Astrocyte (in vitro differentiated cells and primary cell): Measurements from ENCODE around the gene TBCEL. TPM values are rescaled to one million over a fixed set of nuclear protein-coding genes. Genes with fewer than 3 reads are reported as not detected.

Experiments
- DNase-seq: peaks from one replicate; pipeline ENCODE4 v3.0.0-alpha.2; 2010; ENCODE audit warnings: low read depth
- FAIRE-seq: peaks from 2 replicates; lab custom pipeline; 2011; peaks lifted over from hg19 to GRCh38; lab: Jason Lieb, UNC
- H2AFZ ChIP-seq: 2 replicates; pipeline ENCODE4 v1.6.0; 2012; ENCODE audit warnings: low read depth, low read length, inconsistent platforms
- H3K27ac ChIP-seq: 2 replicates; pipeline ENCODE4 v1.5.1; 2011; ENCODE audit warnings: low read depth, low read length, inconsistent platforms
- H3K27me3 ChIP-seq: 2 replicates; pipeline ENCODE4 v1.6.0; 2011; ENCODE audit warnings: low read length, inconsistent platforms; ENCODE audit not compliant: insufficient read depth
- H3K36me3 ChIP-seq: 2 replicates; pipeline ENCODE4 v1.5.1; 2011; ENCODE audit warnings: low read length, inconsistent platforms; ENCODE audit not compliant: insufficient read depth
- H3K4me1 ChIP-seq: 2 replicates; pipeline ENCODE4 v1.5.1; 2011; ENCODE audit warnings: low read length, inconsistent platforms; ENCODE audit not compliant: insufficient read depth
- H3K4me2 ChIP-seq: 2 replicates; pipeline ENCODE4 v1.6.0; 2012; ENCODE audit warnings: low read length, inconsistent platforms
- H3K4me3 ChIP-seq: 2 replicates; pipeline ENCODE4 v1.5.1; 2011; ENCODE audit warnings: low read depth, mild to moderate bottlenecking, low read length, inconsistent platforms; ENCODE audit not compliant: insufficient read depth
- H3K79me2 ChIP-seq: 2 replicates; pipeline ENCODE4 v1.6.0; 2012; ENCODE audit warnings: mild to moderate bottlenecking, low read length, inconsistent platforms; ENCODE audit not compliant: insufficient read depth
- H3K9ac ChIP-seq: 2 replicates; pipeline ENCODE4 v1.6.0; 2012; ENCODE audit warnings: mild to moderate bottlenecking, low read length, inconsistent platforms
- H3K9me3 ChIP-seq: 2 replicates; pipeline ENCODE4 v1.5.1; 2012; ENCODE audit warnings: low read depth, mild to moderate bottlenecking, low read length, inconsistent platforms; ENCODE audit not compliant: insufficient read depth
- H4K20me1 ChIP-seq: 2 replicates; pipeline ENCODE4 v1.6.0; 2012; ENCODE audit warnings: low read length, inconsistent platforms; ENCODE audit not compliant: insufficient read depth
- H3K27ac Mint-ChIP-seq: one replicate; pipeline ENCODE4 v1.8.0; 2021; ENCODE audit warnings: mild to moderate bottlenecking, mixed read lengths; ENCODE audit not compliant: unreplicated experiment
- H3K27me3 Mint-ChIP-seq: one replicate; pipeline ENCODE4 v1.8.0; 2021; ENCODE audit warnings: low read depth, mixed read lengths; ENCODE audit not compliant: unreplicated experiment
- H3K36me3 Mint-ChIP-seq: one replicate; pipeline ENCODE4 v1.8.0; 2021; ENCODE audit warnings: low read depth, mixed read lengths; ENCODE audit not compliant: unreplicated experiment
- H3K4me1 Mint-ChIP-seq: one replicate; pipeline ENCODE4 v1.8.0; 2021; ENCODE audit warnings: low read depth, mixed read lengths; ENCODE audit not compliant: unreplicated experiment
- H3K4me3 Mint-ChIP-seq: one replicate; pipeline ENCODE4 v1.8.0; 2021; ENCODE audit warnings: mild to moderate bottlenecking, moderate library complexity, mixed read lengths; ENCODE audit not compliant: unreplicated experiment
- H3K9me3 Mint-ChIP-seq: one replicate; pipeline ENCODE4 v1.8.0; 2021; ENCODE audit warnings: mild to moderate bottlenecking, mixed read lengths; ENCODE audit not compliant: unreplicated experiment
- EZH2 ChIP-seq: IDR thresholded peaks from 2 replicates; pipeline ENCODE4 v1.6.1; 2012; ENCODE audit warnings: mild to moderate bottlenecking, low read length, inconsistent platforms; ENCODE audit not compliant: insufficient read depth
- total RNA-seq: library from RNA; stranded (reverse); gene quantifications from 2 replicates; pipeline ENCODE4 v1.2.1, GENCODE V29; 2021
- TF ChIP-seq, protein P1 (sequence below): IDR thresholded peaks from 2 replicates; pipeline ENCODE4 v1.5.1; 2011; ENCODE audit warnings: low read depth, mild to moderate bottlenecking, inconsistent platforms, low read length, moderate library complexity; ENCODE audit not compliant: insufficient read depth

Gene TBCEL
- total RNA-seq, 1 donor from 2014 or later, result 25.9 TPM

DNA sequence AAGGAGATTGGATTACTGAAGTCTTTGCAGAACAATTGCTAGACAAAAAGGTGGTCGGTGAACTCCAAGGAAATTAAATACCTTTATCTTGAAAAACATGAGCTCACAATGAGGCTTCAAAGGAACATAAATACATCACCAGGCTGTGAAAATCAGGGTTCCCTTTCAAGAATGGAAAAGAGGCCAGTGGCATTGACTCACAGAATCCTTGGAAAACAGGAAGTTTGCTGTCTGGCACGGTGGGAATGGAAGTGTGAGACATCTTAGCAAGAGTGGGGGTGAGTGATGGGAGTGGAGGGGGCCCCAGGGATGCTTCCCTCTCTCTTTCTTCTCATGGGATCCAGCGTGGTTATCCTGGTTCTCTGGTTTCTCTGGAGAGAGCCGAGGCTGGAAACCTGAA lies 48.9 kb upstream of the TBCEL start:
- H3K4me3 ChIP-seq, result no peak overlapping the region
- H4K20me1 ChIP-seq, result no peaks in the 10 kb centered on the region
- H3K4me3 Mint-ChIP-seq, result no peak overlapping the region
- H2AFZ ChIP-seq, result no peak overlapping the region
- TF ChIP-seq, protein P1, sequence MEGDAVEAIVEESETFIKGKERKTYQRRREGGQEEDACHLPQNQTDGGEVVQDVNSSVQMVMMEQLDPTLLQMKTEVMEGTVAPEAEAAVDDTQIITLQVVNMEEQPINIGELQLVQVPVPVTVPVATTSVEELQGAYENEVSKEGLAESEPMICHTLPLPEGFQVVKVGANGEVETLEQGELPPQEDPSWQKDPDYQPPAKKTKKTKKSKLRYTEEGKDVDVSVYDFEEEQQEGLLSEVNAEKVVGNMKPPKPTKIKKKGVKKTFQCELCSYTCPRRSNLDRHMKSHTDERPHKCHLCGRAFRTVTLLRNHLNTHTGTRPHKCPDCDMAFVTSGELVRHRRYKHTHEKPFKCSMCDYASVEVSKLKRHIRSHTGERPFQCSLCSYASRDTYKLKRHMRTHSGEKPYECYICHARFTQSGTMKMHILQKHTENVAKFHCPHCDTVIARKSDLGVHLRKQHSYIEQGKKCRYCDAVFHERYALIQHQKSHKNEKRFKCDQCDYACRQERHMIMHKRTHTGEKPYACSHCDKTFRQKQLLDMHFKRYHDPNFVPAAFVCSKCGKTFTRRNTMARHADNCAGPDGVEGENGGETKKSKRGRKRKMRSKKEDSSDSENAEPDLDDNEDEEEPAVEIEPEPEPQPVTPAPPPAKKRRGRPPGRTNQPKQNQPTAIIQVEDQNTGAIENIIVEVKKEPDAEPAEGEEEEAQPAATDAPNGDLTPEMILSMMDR, result no peak
- no peak for TF ChIP-seq EZH2
- FAIRE-seq (no peak), DNase-seq (no peak)
- no peaks in the 10 kb centered on the region for H3K9me3 Mint-ChIP-seq
- H3K4me1 Mint-ChIP-seq, result peaks cover 17% of the 10 kb centered on the region
- H3K27ac ChIP-seq, result no peak overlapping the region
- no peaks in the 10 kb centered on the region for H3K9me3 ChIP-seq
- H3K27me3 ChIP-seq, result no peaks in the 10 kb centered on the region
- peaks cover 4% of the 10 kb centered on the region for H3K27me3 Mint-ChIP-seq
- H3K36me3 ChIP-seq, result no peaks in the 10 kb centered on the region
- H3K27ac Mint-ChIP-seq, result no peak overlapping the region
- no peaks in the 10 kb centered on the region for H3K4me1 ChIP-seq
- H3K9ac ChIP-seq, result no peak overlapping the region
- H3K4me2 ChIP-seq, result no peak overlapping the region
- H3K36me3 Mint-ChIP-seq, result peaks cover 3% of the 10 kb centered on the region
- no peaks in the 10 kb centered on the region for H3K79me2 ChIP-seq

DNA sequence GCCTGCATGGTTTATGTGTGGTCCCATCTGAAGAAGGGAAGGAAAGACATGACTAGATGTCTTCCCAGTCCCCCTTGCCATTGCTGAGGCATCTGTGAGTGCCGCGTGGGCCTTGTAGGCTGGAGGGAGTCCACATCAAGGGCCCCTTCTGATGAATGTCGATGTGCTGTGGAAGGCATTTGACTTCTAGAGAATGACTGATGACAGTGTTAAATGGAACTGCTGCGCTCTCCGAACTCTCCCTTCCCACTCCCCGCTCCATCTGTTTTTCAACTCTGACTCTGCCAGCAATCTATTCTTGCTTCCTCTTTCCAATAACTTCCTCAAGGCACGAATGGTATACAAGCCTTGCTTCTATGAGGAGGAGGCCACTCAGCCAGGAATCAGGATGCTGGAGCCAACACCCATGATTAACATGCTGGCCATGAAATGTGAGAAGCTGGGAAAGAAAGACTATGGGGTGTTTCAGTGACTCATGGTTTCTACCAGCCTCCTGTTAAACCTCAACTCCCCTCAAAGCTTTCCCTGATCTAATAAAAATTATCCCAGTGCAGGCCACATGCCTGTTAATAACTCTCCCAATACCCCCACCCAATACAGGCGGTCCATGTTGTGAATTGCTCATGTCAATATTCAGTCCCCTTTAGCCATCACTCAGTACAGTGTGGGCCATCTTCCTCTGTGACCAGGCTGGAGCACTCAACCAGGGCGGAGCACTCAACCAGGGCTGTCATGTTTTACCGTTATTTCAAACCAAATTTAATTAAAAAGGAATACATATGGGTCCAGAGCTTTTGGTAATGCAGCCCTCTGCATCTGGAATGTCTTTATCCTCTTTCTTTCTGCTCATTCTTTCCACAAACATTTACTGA lies 46.4 kb upstream of the TBCEL start:
- H3K79me2 ChIP-seq, result no peaks in the 10 kb centered on the region
- no peaks in the 10 kb centered on the region for H3K36me3 ChIP-seq
- Mint-ChIP-seq H3K9me3 (no peaks in the 10 kb centered on the region), H3K36me3 (peaks cover 3% of the 10 kb centered on the region), H3K4me1 (peaks cover 16% of the 10 kb centered on the region), H3K27me3 (no peaks in the 10 kb centered on the region), H3K4me3 (no peak overlapping the region), H3K27ac (no peak overlapping the region)
- no peaks in the 10 kb centered on the region for H4K20me1 ChIP-seq
- H3K27me3 ChIP-seq, result peaks cover 3% of the 10 kb centered on the region
- H3K4me3 ChIP-seq, result no peak overlapping the region
- no peak overlapping the region for H3K4me2 ChIP-seq
- no peaks in the 10 kb centered on the region for H3K4me1 ChIP-seq
- FAIRE-seq (no peak), DNase-seq (peak; percentile 56)
- H3K9ac ChIP-seq, result no peak overlapping the region
- no peak overlapping the region for H2AFZ ChIP-seq
- H3K9me3 ChIP-seq, result no peaks in the 10 kb centered on the region
- no peak overlapping the region for H3K27ac ChIP-seq
- TF ChIP-seq, protein P1, result no peak
- no peak for TF ChIP-seq EZH2

DNA sequence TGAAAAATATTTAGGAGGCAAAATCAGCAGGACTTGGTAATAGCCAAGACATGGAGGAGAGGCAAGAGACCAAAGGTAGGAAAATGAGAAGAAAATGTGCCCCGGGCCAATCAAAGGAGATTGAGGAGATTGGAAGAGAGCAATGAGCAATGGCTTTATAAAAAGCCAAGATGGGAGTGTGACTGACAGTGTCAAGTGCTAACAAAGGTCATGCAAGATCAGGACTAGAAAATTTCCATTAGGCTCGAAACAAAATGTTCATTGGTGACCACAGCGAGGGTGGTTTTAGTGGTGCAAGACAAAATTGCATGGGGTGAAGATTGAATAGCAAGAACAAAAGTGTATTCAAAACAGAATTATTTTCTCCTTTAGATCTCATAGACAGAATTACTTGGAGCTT lies 45.2 kb upstream of the TBCEL start:
- Histone ChIP-seq H3K4me2 (no peak overlapping the region), H3K79me2 (no peaks in the 10 kb centered on the region), H3K27me3 (peaks cover 3% of the 10 kb centered on the region), H3K4me3 (no peak overlapping the region), H2AFZ (no peak overlapping the region), H4K20me1 (no peaks in the 10 kb centered on the region), H3K4me1 (no peaks in the 10 kb centered on the region), H3K9ac (no peak overlapping the region), H3K36me3 (no peaks in the 10 kb centered on the region), H3K27ac (no peak overlapping the region), H3K9me3 (no peaks in the 10 kb centered on the region)
- no peak overlapping the region for H3K4me3 Mint-ChIP-seq
- peaks cover 2% of the 10 kb centered on the region for H3K9me3 Mint-ChIP-seq
- H3K36me3 Mint-ChIP-seq, result peaks cover 1% of the 10 kb centered on the region
- peaks cover 16% of the 10 kb centered on the region for H3K4me1 Mint-ChIP-seq
- no peak for DNase-seq
- FAIRE-seq, result no peak
- no peaks in the 10 kb centered on the region for H3K27me3 Mint-ChIP-seq
- H3K27ac Mint-ChIP-seq, result no peak overlapping the region
- TF ChIP-seq, protein P1, result no peak
